ENCODE results near the gene WDFY4.

WDFY4 gene

DNA sequence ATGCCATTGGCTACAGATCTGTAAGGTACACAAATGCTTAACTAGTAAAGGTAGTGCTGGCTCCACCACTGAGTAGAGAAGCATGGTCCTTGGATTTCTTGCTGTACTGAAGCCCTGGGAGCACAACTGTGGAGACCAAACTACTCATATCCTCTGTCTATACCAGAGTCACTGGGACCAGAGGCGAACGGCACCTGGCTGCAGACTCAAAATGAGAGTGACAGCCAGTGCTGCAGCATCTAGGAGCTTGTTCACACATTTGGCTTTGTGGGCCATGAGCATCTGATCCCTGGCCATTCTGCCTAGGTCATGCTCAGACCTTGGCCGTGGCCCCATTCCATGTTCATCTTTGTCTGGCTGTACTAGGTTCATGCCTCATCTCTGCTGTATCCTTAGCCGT is 223.1 kb downstream of the WDFY4 start:
- DNase-seq (ENCODE audit: low read depth): no peak

DNA sequence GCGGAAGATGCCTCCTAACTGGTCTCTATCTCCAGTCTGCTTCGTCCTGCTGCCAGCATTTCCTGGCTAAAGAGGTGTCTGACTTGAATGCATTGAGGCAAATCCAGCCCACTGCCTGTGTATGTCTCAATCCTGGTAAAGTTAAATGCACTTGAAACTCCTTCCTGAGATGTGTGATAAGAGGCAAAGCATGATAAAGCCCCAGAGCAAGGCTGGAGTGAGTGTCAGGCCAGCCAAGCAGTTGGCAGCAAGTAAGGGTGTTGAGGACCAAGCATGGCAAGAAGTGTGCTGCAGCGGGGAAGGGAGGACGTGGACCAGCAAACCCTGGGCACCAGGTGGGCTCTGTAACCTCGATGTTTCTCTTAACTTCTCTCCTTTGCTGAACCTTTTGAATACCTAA is 225.9 kb downstream of the WDFY4 start:
- no peak for DNase-seq (ENCODE audit: low read depth)

DNA sequence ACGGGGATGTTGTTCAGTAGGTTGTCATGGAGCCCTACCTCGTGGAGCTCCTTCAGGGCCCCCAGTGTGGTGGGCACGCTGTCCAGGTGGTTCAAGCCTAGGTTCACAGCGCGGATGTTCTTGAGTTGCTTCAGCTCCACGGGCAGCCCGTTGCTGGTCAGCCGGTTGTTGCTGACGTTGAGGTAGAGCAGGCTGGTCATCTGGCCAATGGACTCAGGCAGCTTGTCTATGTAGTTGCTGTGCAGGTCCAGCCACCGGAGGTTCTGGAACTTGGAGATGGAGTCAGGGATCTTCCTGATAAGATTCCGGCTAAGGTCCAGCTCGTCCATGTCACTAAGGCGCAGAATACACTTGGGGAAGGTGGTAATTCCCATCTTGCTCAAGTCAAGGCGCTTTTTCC is 229.0 kb downstream of the WDFY4 start:
- DNase-seq (ENCODE audit: low read depth): no peak

DNA sequence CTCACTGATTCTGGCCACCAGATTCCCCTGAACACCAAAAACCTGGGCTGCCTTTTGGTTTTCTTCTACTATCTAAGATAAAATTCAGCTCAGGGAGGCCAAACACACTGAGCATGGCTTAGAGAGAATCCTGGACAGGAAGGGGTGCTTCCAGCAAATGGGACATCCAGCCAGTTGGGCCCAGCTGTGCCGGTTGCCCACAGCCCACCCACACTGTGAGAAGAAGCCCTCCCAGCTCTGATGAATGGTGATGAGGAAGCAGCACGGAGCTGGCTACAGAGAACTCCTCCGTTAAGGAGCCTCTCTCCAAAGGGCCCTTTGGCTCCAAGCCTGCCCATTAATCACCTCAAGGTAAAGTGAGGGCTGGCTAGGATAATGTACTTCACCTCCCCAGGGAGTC is 239.1 kb downstream of the WDFY4 start:
- DNase-seq (ENCODE audit: low read depth): no peak

DNA sequence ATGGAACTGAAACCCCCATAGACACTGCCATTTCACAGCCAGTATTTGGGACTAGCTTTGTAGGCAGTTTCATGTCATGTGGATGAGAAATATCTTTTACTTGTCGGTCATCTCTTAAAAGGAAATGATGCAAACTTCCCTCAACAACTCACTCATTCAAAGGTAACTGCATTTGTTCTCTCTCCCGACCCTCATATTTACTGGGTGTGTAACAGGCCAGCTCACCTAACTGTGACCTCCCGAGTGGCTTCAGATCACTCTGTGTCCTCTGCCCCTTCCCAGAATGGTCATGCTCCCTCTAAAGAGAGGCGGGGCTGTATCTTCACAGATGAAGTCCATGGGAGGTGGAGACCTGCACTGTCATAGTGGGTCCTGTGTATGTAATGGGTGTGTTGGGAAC is 240.3 kb downstream of the WDFY4 start:
- DNase-seq (ENCODE audit: low read depth): no peak

DNA sequence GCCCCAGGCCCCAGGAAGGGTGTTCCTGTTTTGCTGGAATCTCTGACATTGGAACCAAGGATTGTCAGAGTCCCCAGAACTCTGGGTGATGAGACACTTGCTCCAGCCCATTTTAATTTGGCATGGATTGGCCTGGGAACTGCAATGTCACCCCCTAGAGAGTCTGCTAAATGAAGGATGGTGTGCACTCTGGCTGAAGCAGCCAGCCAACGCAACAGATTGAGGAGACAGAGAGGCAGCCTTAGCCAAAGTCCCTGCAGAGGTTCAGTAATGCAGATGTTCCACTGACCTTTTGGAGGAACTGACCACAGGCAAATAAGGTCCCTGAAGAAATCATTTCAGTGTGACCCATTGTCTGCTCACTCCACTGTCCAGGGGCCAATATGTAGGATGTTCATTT is 241.6 kb downstream of the WDFY4 start:
- DNase-seq (ENCODE audit: low read depth): no peak

DNA sequence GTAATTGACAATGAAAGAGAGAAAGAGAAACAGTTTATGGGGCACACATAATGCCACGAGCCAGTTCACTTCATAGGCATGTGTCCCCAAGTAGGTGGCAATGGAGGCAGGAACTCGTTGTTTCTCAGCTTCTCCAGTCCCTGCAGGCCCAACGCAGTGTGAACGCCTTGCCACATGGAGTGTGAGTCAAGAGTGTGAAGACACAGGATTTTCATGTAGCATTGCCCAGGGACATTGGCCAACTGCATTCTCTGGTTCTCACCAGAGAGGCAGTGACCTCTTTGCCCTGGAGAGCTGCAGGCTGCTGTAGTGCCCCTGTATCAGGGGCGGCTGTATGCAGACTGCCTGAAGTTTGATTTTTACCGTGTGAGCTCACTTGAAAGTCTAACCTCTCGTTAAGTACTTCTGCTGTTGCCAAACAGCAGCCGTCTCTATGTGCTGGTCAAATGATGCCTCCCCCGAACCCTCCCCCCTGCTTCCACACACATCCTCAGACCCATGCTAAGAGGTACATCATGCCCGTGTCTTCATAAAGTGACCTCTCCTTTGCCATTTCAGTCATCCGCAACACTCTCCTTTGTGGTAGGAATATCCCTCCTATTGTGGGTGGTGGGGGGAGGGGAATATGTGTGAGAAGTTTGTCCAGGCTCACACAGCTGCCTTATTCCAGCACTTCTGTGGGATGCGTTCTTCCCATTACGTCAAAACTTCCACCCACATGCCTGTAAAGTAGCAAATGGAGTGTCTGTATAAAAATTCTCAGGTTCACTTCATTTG is 242.3 kb downstream of the WDFY4 start:
- no peak for DNase-seq (ENCODE audit: low read depth)

DNA sequence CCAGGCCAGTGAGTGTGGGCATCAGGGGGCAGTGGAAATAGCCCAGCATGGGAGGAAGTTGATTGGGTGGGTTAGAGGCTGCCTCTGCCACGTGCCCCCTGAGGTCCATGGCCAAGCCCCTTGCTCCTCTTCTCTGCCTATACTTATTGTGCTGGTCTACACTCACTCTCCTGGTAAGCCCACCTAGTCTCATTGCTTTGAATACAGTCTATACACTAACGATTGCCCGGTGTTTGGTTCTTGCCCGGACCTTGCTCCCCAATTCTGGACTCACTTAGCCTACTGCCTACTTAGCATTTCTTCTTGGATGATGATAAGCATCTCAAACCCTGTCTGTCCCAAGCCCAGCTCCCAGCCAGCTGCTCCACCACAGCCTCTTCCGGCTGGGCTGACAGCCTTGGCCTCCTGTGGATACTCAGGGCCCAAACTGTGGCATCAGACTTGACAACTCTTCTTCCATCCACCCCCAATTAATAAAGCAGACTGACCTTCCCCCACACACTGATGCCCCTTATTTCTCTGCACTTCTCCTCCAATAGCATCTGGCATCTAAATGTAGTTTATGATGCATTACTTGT is 244.8 kb downstream of the WDFY4 start:
- no peak for DNase-seq (ENCODE audit: low read depth)

DNA sequence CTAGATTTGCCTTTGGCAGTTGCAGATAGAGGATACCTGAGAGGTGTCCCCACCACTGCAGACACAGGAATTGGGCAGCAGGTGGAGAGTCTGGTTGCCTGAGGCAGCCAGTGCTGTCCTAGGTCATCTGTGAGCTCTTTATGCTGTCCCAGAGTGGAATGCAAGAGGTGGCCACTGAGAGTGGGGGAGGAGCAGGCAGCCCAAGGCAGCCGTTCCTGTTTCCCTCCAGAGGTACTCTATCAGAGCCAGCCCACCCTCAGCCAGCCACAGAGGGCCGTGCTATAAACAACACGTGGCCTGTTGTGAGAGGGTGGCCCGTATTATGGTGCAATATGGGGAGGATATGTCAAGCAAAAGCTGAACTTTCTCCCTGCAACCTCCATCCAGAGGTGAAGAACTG is 246.5 kb downstream of the WDFY4 start:
- no peak for DNase-seq (ENCODE audit: low read depth)

DNA sequence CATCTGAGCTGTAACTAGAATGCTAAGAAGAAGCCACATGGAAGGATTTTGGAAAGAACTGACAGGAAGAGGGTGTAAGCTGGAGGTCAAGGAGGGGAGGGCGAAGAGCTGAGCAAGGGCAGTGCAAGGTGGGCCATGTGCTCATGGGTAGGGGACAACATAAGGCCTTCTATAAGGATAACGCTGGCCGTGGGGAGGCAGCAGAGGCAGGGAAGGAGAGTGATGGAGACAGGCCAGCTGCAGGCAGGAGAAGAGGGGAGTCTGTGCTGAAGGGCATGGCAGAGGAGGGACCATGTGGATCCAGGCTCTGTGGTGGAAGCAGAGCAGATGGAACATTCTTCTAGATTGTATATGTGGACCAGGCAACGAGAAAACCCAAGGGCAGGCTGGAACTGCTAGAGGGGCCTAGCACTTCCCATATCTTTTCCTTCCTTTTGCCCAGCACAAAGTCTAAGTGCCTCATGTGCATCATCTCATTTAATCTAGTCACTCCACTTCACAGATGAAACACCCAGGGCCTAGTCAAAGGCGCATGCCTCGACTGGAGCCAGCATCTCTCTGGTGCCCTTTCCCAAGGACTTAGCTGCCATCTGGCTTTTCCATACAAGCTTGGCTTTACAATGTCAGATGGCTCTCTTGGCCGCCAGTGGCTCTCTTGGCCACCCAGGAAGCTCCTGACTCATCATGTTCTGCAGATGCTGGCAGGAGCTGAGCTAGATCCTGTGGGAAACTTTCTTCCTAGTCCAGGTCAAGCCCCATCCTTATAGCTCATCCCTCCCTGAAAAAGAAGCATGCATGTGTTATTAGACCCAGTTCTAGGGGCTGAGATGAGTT is 248.4 kb downstream of the WDFY4 start:
- no peak for DNase-seq (ENCODE audit: low read depth)

DNA sequence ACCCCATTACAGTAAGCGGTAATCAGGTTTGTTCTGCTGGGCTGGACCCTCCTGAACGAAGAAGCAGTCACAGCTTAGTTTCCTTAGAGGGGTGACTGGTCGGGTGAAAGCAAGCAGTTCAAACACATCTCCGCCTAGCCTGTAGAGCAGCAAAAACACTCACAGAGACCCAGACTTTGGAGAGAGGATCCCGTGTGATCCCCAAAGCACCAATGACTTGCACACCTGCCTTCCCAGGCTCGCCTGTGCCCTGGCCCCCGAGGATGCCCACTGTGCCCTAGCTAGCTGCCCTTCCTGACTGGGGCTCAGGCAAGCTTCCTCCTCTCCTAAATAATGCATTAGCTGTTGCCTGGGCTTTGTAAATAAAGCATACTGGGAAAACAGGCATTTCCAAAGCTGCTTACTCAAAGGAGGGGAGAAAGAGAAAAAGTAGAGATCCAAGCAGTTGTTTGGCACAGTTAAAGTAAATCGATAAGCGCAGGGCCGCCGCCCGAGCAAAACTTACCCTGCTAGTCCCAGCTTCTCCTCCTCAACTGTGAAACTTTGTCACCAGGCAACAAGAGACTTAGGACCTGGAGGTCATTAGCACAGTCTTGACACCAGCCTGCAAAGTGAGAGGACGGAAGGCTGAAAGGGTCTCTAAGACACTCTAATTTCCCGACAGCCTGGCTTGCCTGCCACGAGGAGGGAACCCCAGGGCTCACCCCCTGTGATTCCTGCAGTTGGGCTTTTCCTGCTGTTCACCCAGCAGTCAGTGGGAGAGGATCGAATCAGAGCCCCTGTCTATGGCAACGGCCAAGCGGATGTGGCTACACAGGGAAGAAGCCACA is 250.2 kb downstream of the WDFY4 start:
- no peak for DNase-seq (ENCODE audit: low read depth)

DNA sequence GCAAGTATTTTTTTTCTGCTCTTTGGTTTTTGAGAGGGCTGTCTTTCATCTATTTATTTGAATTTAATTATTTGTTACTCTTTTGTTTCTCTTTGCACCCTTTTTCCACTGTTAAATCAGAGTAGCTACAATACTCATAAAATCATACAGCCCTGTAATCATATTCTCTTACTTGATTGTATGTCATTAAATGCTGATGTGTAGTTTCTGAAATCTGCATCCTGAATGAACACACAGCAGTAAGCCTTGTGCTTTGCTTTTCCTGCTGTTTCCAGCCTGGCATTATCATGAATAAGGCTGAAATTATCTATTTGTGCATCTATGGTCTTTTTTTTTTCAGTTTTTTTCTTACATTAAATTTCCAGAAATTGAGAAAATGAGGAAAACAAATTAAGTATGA is 250.9 kb downstream of the WDFY4 start:
- no peak for DNase-seq (ENCODE audit: low read depth)

DNA sequence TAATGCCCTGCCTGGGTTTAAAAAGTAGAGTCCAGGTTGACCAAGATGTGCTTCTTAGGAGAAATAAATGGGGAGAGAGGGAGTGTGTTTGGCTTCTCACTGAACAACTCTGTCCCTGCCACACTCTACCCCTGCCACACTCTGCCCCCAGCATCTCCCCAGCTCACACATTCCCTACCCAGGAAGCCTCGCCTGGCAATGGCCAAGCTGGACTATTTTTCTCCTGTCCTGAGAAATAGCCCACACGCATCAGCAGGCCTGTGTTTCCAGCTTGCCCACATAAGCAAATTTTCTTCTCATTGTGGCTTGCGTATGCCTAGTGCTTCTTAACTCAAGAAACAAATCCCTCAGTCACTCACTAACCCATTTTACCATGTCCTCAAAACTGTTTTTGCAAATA is 253.1 kb downstream of the WDFY4 start:
- no peak for DNase-seq (ENCODE audit: low read depth)

DNA sequence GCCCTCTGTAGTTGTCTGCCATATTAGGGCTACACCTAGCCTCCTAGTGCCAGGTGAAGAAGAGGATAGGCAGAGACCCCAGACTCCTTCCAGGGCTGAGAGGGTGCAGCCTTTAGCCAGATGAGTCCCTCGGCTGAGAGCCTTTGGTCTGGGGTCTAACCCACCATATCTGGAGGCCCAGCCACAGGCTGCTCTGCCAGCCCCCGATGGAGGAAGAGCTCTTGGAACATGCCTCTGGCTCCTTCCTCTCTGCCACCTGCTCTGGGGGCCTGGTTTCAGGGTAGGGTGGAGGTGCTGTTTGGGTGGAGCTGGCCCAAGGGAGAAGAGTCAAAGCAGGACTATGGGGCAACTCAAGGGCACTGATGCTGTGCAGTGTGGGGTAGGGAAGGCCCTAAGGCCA is 253.6 kb downstream of the WDFY4 start:
- no peak for DNase-seq (ENCODE audit: low read depth)

DNA sequence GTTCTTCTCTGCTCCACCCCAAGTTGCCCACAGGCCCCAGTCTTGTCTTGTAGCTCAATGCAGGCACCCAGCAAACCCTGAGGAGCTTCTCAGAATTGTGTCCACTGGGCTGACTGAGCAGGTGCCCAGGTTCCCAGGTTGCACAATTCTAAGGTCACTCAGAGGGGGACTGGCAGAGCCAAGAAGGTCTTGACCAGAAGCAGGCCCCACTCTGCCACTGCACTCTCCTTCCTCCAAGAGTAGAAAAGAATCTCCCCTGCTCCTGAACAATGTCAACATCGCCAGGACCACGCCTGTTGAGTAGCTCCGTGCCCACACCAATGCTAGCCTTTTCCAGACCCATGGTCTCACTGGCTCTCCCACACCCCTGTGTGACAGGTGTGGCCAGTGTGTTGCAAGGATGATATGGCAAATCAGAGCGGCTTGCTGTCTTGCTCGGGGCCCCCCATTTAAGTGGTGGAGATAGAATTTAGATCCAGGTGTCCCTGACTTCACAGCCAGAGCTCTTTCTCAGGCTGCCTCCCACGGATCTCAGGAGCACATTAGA is 254.4 kb downstream of the WDFY4 start:
- no peak for DNase-seq (ENCODE audit: low read depth)

DNA sequence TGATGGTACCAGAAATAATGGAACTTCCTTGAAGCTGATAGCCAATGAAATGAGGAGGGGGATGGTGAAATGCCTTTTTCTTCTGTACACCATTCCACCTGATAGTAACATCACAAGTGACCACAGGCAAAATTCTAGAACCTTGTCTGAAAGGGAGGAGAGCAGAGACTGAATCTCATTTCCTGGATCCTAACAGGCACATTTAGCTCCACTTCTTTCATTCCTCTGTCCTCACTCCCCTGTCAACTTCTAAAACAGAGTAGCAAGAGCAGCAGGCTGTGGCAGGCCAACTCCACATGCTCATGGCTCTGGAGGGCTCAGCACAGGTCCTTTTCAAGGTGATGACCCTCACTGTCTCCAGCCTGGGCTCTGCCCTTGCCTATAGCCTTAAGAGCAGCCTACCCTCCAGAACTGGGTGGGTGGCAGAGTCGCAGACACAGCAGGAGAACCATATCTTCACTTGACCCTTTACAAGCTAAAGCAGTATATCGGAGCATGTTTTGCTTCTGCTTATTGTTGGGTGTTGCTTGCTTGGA is 255.2 kb downstream of the WDFY4 start, which contains the start of gene LRRC18:
TSS of gene LRRC18 (minus strand) at position 51 of the 536 bp plus-strand sequence. CDS start 25,685 bp downstream, outside the sequence.
- DNase-seq (ENCODE audit: low read depth): no peak

DNA sequence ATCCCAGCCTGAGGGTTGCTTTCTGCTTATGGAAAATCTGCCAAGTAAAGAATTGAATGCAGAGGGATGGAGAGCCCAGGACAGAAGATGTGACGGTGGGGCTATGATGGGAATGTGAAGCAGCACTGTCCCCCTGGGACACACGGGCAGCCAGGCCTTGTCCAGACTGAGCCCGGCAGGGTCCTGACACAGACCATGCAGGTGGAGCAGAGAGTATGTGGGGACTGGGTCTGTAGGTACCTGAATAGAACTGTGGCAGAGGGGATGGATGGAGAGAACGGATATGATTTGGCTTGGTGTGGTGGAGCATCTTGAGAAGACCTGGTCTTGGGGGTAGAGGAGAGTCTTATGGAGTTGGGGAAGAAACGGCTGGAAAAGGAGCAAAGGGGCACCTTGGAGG is 255.7 kb downstream of the WDFY4 start:
- DNase-seq (ENCODE audit: low read depth): no peak

DNA sequence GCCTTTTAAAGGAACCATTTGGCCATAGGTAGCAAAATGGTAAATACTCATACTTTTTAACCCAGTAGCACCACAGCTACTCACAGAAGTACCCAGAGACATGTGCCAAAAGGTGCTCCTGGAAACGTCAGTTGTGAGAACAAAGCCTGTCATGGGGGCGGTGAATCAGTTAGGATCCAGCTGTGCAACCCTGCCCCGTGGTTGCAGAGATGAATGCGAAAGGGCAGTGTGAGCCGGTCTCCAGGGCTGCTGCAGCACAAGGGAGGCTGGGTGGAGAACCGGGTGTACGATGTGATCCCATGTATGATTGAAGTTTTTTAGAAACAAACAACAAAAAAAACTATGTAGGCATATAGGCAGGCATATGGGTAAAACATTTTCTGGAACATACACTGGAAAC is 256.3 kb downstream of the WDFY4 start:
- no peak for DNase-seq (ENCODE audit: low read depth)

DNA sequence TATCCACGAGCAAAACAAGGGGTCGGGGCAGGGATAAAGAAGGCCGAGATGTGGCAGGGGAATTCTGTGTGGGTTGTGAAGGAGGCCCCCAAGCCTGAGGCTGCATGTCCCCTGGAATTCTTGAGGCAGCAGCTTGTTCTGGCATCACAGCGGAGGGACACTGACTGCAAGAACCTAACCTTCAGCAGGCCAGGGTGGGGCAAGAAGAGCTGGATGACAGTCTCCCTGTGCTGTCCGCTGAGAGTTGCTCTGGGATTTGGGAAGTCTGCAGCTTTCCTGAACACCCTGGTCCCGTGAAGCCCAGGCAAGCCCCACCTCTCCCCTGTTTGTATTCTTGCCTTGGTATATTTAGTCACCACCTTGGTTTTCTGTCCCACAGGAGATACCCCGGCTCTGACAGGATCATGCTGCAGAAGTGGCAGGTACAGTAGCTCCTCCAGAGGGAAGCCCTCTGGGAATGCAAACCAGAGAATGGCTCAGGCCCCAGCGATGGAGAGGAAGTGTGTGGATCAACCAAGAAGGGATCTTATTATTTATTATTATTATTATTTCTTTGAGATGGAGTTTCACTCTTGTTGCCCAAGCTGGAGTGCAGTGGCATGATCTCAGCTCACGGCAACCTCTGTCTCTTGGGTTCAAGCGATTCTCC is 256.9 kb downstream of the WDFY4 start:
- no peak for DNase-seq (ENCODE audit: low read depth)

DNA sequence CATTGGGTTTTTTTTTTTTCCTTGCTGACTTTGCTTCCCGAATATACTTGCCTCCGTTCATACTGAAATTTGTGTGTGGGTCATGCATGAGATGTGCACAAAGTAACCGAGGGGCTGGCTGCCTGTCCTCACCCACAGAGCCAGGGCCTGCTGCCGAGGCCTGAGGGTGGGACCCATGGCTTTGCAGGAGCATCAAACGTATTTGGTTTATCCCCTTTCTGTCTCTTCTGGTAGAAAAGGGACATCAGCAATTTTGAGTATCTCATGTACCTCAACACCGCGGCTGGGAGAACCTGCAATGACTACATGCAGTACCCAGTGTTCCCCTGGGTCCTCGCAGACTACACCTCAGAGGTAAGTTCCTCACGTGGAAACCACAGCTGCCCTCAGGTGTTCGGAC is 258.4 kb downstream of the WDFY4 start:
- DNase-seq (ENCODE audit: low read depth): no peak

DNA sequence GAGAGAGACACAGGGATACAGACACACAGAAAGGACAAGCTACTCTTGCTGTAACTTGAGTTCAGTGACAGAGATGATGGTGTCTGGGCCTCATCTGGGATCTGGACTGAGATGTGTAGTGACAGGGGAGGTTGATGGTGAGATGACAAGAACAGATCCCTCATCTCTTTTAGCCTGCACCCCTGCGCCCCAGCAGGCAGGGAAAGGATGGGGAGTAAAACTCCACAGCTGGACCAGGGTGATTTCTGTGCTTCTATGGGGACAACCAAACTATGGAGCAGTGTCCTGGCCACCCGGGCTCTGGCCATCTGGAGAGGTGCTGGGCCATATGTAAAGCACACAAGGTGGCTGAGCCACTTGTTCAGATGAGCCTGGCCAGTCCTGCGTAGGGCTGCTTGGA is 259.5 kb downstream of the WDFY4 start:
- no peak for DNase-seq (ENCODE audit: low read depth)

Measured in HS-27A (cell line).